Measurements from ENCODE around the gene AOPEP. TPM values are rescaled to one million over a fixed set of nuclear protein-coding genes. Genes with fewer than 3 reads are reported as not detected.

The AOPEP gene
- total RNA-seq, 1 experiment from 2014 or later, result 32.4 TPM

DNA sequence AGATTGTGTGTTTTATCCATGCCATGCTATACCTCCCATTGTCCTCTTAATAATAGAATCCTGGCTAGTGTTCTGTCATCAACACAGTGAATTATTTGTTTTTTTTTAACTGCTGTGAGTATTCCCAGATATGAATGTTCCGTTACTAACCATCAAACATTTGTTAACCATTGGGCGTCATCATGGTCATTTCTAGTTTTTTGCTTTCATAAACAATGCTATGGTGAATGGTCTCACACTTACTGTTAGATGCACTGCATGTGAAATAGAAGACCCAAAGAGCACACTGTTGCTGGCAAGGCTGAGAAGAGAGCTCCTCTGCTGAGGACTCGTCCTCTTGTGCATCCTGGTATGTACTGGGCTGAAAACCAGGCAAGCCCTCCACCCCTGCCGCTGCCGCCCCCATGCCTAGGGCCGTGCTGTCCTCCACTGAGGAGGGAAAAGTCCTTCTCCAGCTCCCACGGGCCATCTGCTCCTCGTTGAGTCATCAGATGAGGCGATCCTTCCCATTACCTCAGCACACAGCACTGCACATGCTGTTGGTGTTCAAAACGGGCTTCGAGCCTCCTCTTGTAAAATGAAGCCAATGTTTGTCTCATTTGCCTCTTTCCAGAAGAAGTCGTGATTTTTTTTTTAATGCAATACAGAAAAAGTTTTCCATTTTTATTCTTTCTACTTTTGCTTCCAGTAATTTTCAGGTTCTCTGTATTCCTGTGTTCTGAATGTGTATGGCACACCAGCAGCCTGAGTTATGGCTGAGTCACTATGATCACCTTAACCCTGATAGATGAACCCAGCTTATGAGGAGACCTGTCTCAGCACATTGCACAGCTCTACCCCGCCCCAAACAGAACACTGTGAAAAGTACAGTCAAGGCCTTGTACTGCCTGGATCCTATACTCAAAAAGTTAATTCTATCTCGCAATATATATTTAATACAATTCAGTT, 219.0 kb downstream of the AOPEP start:
- TF ChIP-seq, protein P1, sequence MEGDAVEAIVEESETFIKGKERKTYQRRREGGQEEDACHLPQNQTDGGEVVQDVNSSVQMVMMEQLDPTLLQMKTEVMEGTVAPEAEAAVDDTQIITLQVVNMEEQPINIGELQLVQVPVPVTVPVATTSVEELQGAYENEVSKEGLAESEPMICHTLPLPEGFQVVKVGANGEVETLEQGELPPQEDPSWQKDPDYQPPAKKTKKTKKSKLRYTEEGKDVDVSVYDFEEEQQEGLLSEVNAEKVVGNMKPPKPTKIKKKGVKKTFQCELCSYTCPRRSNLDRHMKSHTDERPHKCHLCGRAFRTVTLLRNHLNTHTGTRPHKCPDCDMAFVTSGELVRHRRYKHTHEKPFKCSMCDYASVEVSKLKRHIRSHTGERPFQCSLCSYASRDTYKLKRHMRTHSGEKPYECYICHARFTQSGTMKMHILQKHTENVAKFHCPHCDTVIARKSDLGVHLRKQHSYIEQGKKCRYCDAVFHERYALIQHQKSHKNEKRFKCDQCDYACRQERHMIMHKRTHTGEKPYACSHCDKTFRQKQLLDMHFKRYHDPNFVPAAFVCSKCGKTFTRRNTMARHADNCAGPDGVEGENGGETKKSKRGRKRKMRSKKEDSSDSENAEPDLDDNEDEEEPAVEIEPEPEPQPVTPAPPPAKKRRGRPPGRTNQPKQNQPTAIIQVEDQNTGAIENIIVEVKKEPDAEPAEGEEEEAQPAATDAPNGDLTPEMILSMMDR (IDR thresholded peaks at IDR 0.05; ENCODE audit: unreplicated experiment), result no peak
- Mint-ChIP-seq H3K27ac (ENCODE audit: low read depth, unreplicated experiment) (peak overlapping the region; percentile 86), H3K36me3 (ENCODE audit: insufficient read depth, unreplicated experiment) (no peaks in the 10 kb centered on the region), H3K9me3 (ENCODE audit: unreplicated experiment) (no peaks in the 10 kb centered on the region), H3K4me3 (ENCODE audit: unreplicated experiment) (peak overlapping the region; percentile 33), H3K27me3 (ENCODE audit: insufficient read depth, unreplicated experiment) (no peaks in the 10 kb centered on the region), H3K4me1 (ENCODE audit: insufficient read depth, unreplicated experiment) (peaks cover 56% of the 10 kb centered on the region)
- POLR2A ChIA-PET, result interaction anchor here (0.6 to 2.2 kb wide), 22 partner anchors 8 to 162 kb away, joined by 3 to 21 read pairs (median 5); no protein-coding TSS in a partner anchor
- CTCF ChIA-PET, result interaction anchor here (0.6 to 1.2 kb wide), 5 partner anchors 9 to 148 kb away, joined by 3 to 5 read pairs (median 4); no protein-coding TSS in a partner anchor
- no TSS peak for BruUV-seq (replicated peaks)
- intact Hi-C loops (cut with micrococcal nuclease), result no loop called here
- DNase-seq (ENCODE audit: unreplicated experiment), result peak; percentile 82

GRCh38 chr9:94946256-94946655, 219.8 kb downstream of the AOPEP start:
- Mint-ChIP-seq H3K27ac (ENCODE audit: low read depth, unreplicated experiment) (peak overlapping the region; percentile 86), H3K4me3 (ENCODE audit: unreplicated experiment) (no peak overlapping the region), H3K36me3 (ENCODE audit: insufficient read depth, unreplicated experiment) (no peaks in the 10 kb centered on the region), H3K27me3 (ENCODE audit: insufficient read depth, unreplicated experiment) (no peaks in the 10 kb centered on the region), H3K9me3 (ENCODE audit: unreplicated experiment) (no peaks in the 10 kb centered on the region), H3K4me1 (ENCODE audit: insufficient read depth, unreplicated experiment) (peaks cover 58% of the 10 kb centered on the region)
- no TSS peak for BruUV-seq (replicated peaks)
- TF ChIP-seq, protein P1 (IDR thresholded peaks at IDR 0.05; ENCODE audit: unreplicated experiment), result no peak
- ChIA-PET POLR2A (interaction anchor here (0.7 to 2.2 kb wide), 20 partner anchors 8 to 163 kb away, joined by 3 to 21 read pairs (median 6); no protein-coding TSS in a partner anchor), CTCF (interaction anchor here (0.6 to 1.2 kb wide), 4 partner anchors 11 to 149 kb away, joined by 3 to 5 read pairs (median 4); no protein-coding TSS in a partner anchor)
- no peak for DNase-seq (ENCODE audit: unreplicated experiment)
- intact Hi-C loops (cut with micrococcal nuclease), result no loop called here

DNA sequence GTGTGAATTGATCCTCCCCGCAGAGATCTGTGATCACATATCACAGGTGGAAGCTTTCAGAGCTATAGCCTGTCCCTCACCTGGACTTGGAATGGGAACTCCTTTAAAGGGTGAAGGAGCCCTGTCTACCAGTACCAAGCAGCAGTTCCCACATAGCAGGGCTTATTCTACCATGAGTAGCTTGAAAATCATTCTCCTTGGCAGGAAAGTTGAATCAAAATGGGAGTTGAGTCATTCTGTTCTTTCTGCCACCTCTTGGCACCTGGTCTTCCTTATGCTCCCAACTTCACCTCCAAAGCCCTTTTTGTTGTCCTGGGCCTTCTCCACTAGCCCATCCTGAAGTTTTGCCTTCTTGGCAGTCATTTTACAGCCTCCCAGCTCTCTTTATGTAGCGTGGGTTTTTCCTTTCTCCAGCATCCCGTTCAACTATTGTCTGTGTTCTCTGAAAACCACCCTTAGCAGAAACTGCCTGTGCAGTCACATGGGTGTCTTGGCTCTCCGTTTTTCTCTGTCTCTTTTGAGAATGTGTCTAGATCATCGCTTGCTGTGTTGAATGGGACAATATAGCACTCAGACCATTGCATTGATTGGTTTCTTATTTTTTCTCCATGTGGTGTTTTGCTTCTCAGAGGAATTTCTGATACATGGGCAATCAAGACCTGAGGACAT, 222.2 kb downstream of the AOPEP start:
- peak overlapping the region; percentile 30 for H3K27ac Mint-ChIP-seq (ENCODE audit: low read depth, unreplicated experiment)
- H3K27me3 Mint-ChIP-seq (ENCODE audit: insufficient read depth, unreplicated experiment), result no peaks in the 10 kb centered on the region
- TF ChIP-seq, protein P1 (IDR thresholded peaks at IDR 0.05; ENCODE audit: unreplicated experiment), result no peak
- no peaks in the 10 kb centered on the region for H3K36me3 Mint-ChIP-seq (ENCODE audit: insufficient read depth, unreplicated experiment)
- BruUV-seq (replicated peaks), result no TSS peak
- ChIA-PET POLR2A (interaction anchor here (0.6 to 2.1 kb wide), 5 partner anchors 29 to 1512 kb away, joined by 3 to 11 read pairs (median 3); no protein-coding TSS in a partner anchor), CTCF (interaction anchor here (1.0 to 1.2 kb wide), 2 partner anchors 9 to 166 kb away, joined by 3 to 4 read pairs; no protein-coding TSS in a partner anchor)
- intact Hi-C loops (cut with micrococcal nuclease), result no loop called here
- no peaks in the 10 kb centered on the region for H3K9me3 Mint-ChIP-seq (ENCODE audit: unreplicated experiment)
- DNase-seq (ENCODE audit: unreplicated experiment), result peak; percentile 32
- H3K4me1 Mint-ChIP-seq (ENCODE audit: insufficient read depth, unreplicated experiment), result peaks cover 73% of the 10 kb centered on the region
- no peak overlapping the region for H3K4me3 Mint-ChIP-seq (ENCODE audit: unreplicated experiment)

Measured in MCF 10A (cell line).